OCI-LY7 (cell line): ENCODE results near the gene PLCL2. TPM values are rescaled to one million over a fixed set of nuclear protein-coding genes. Genes with fewer than 3 reads are reported as not detected.
"Not testable (repeated sequence)": the region's sequence is repeated elsewhere in the genome, so short reads cannot be mapped to it uniquely, and the experiment has no call there.

ENCODE experiments used
- BruUV-seq: library from RNA; stranded (reverse); fragments of 400-500 nt; replicated peaks from 2 replicates; lab custom pipeline; 2021; lab: Mats Ljungman, UMichigan
- CTCF ChIA-PET: fragments of 300-600 bp; sonication (Branson Sonifier 250); formaldehyde crosslinking; loops from one replicate; lab custom pipeline; 2022; ENCODE audit warnings: antibody characterized with exemption; ENCODE audit not compliant: unreplicated experiment; lab: Charles Lee
- POLR2A ChIA-PET: fragments of 300-600 bp; sonication (Branson Sonifier 250); formaldehyde crosslinking; loops from one replicate; lab custom pipeline; 2022; ENCODE audit warnings: antibody characterized with exemption; lab: Charles Lee
- DNase-seq: peaks from one replicate; pipeline ENCODE4 v3.0.0-alpha.2; 2015; ENCODE audit warnings: low spot score
- H2AFZ ChIP-seq: fragments of 200-600 bp; sonication (generic), shearing (Covaris generic); 2 replicates; pipeline ENCODE4 v1.6.1; 2014; ENCODE audit warnings: mild to moderate bottlenecking, antibody characterized with exemption, low read length, moderate library complexity
- H3K27ac ChIP-seq: fragments of 200-600 bp; sonication (generic); 2 replicates; pipeline ENCODE4 v1.5.1; 2014; ENCODE audit warnings: mixed run types, low read depth, mild to moderate bottlenecking, moderate library complexity, low read length, inconsistent platforms; ENCODE audit not compliant: poor library complexity, severe bottlenecking
- H3K36me3 ChIP-seq: fragments of 200-600 bp; sonication (generic); 2 replicates; pipeline ENCODE4 v1.6.1; 2014; ENCODE audit warnings: mild to moderate bottlenecking, antibody characterized with exemption, low read length, moderate library complexity, mixed read lengths; ENCODE audit not compliant: insufficient read depth
- H3K4me1 ChIP-seq: fragments of 200-600 bp; sonication (generic); 2 replicates; pipeline ENCODE4 v1.5.1; 2014; ENCODE audit warnings: mild to moderate bottlenecking, low read length; ENCODE audit not compliant: insufficient read depth, poor library complexity, severe bottlenecking
- H3K4me2 ChIP-seq: fragments of 200-600 bp; sonication (generic); 2 replicates; pipeline ENCODE4 v1.6.1; 2014; ENCODE audit warnings: mild to moderate bottlenecking, low read length
- H3K4me3 ChIP-seq: fragments of 200-600 bp; sonication (generic); 2 replicates; pipeline ENCODE4 v1.5.1; 2014; ENCODE audit warnings: mild to moderate bottlenecking, low read depth, low read length; ENCODE audit not compliant: poor library complexity, severe bottlenecking
- H3K79me2 ChIP-seq: fragments of 200-600 bp; sonication (generic); 2 replicates; pipeline ENCODE4 v1.6.1; 2016; ENCODE audit warnings: low read depth, mild to moderate bottlenecking, low read length, moderate library complexity, mixed read lengths; ENCODE audit not compliant: insufficient read depth
- H3K9me2 ChIP-seq: fragments of 200-600 bp; sonication (generic); 2 replicates; pipeline ENCODE4 v1.6.1; 2016; ENCODE audit warnings: mild to moderate bottlenecking, low read length, mixed read lengths; ENCODE audit not compliant: insufficient read depth
- H3K9me3 ChIP-seq: fragments of 200-600 bp; sonication (generic); 2 replicates; pipeline ENCODE4 v1.6.1; 2014; ENCODE audit warnings: mild to moderate bottlenecking, mixed run types, low read length, mixed read lengths
- H4K20me1 ChIP-seq: fragments of 200-600 bp; sonication (generic); 2 replicates; pipeline ENCODE4 v1.6.1; 2014; ENCODE audit warnings: mild to moderate bottlenecking, antibody characterized with exemption, low read length, moderate library complexity, mixed read lengths; ENCODE audit not compliant: insufficient read depth
- EZH2phosphoT487 ChIP-seq: fragments of 200-600 bp; sonication (generic); IDR thresholded peaks from 2 replicates; pipeline ENCODE4 v1.6.1; 2018; ENCODE audit warnings: low read depth, borderline replicate concordance, mild to moderate bottlenecking, mixed run types, antibody characterized with exemption, low read length, moderate library complexity, mixed read lengths
- intact Hi-C: fragments of 100-400 bp; cut with micrococcal nuclease; formaldehyde crosslinking; loops from one replicate; pipeline ENCODE4 v1.10.0; 2022; ENCODE audit not compliant: unreplicated experiment
- total RNA-seq, 2 experiments: library from RNA; depleted of rRNA in 1 of 2; stranded (reverse); fragments of >200 nt in 1 of 2; shearing (Covaris generic) in 1 of 2; gene quantifications; 2 replicates each; pipeline ENCODE4 v1.2.3, GENCODE V29; 2014 to 2022
- TF ChIP-seq, protein P1 (sequence below): fragments of 200-600 bp; sonication (generic); conservative IDR thresholded peaks from 2 replicates; pipeline ENCODE4 v1.5.1; 2014; ENCODE audit warnings: mild to moderate bottlenecking, antibody characterized with exemption, low read length, moderate library complexity, mixed read lengths

Gene PLCL2
- total RNA-seq, 2 experiments from 2014 or later: 34.1 to 41.6 TPM

- ChIA-PET POLR2A (interaction anchor here (0.7 to 0.9 kb wide), 3 partner anchors 11 to 13 kb away, joined by 3 to 7 read pairs (median 4); no protein-coding TSS in a partner anchor), CTCF (no interaction called here)
- H4K20me1 ChIP-seq: 0 out of 2 replicates have a peak, but pooled peaks cover 6% of the 10 kb centered on the region
- no peaks in the 10 kb centered on the region for H3K4me1 ChIP-seq
- no peaks in the 10 kb centered on the region; the same call in 1 of the 2 replicates for H3K36me3 ChIP-seq
- no TSS peak for BruUV-seq
- H2AFZ ChIP-seq: no peak overlapping the region
- no peak overlapping the region for H3K4me3 ChIP-seq
- no peak overlapping the region for H3K4me2 ChIP-seq
- H3K79me2 ChIP-seq: peaks cover 27% of the 10 kb centered on the region; the same call in 1 of the 2 replicates
- TF ChIP-seq EZH2phosphoT487: no peak
- TF ChIP-seq, protein P1, sequence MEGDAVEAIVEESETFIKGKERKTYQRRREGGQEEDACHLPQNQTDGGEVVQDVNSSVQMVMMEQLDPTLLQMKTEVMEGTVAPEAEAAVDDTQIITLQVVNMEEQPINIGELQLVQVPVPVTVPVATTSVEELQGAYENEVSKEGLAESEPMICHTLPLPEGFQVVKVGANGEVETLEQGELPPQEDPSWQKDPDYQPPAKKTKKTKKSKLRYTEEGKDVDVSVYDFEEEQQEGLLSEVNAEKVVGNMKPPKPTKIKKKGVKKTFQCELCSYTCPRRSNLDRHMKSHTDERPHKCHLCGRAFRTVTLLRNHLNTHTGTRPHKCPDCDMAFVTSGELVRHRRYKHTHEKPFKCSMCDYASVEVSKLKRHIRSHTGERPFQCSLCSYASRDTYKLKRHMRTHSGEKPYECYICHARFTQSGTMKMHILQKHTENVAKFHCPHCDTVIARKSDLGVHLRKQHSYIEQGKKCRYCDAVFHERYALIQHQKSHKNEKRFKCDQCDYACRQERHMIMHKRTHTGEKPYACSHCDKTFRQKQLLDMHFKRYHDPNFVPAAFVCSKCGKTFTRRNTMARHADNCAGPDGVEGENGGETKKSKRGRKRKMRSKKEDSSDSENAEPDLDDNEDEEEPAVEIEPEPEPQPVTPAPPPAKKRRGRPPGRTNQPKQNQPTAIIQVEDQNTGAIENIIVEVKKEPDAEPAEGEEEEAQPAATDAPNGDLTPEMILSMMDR: no peak
- no peak for DNase-seq
- intact Hi-C loops: no loop called here
- H3K9me3 ChIP-seq: no peaks in the 10 kb centered on the region
- H3K27ac ChIP-seq: no peak overlapping the region
- H3K9me2 ChIP-seq: no peaks in the 10 kb centered on the region
Measured at GRCh38 chr3:16950282-16950681, 65.5 kb downstream of the PLCL2 start.

- Histone ChIP-seq H3K79me2 (peaks cover 27% of the 10 kb centered on the region; the same call in 1 of the 2 replicates), H2AFZ (no peak overlapping the region), H3K9me2 (no peaks in the 10 kb centered on the region), H3K36me3 (no peaks in the 10 kb centered on the region; the same call in 1 of the 2 replicates), H4K20me1 (0 out of 2 replicates have a peak, but pooled peaks cover 6% of the 10 kb centered on the region), H3K4me2 (no peak overlapping the region), H3K4me3 (no peak overlapping the region), H3K27ac (no peak overlapping the region), H3K9me3 (no peaks in the 10 kb centered on the region), H3K4me1 (no peaks in the 10 kb centered on the region)
- TF ChIP-seq, protein P1: no peak
- TF ChIP-seq EZH2phosphoT487: no peak
- BruUV-seq: no TSS peak
- intact Hi-C loops: no loop called here
- POLR2A ChIA-PET: interaction anchor here (0.9 kb wide), 1 partner anchor 13 kb away, joined by 7 read pairs; no protein-coding TSS in a partner anchor
- no peak for DNase-seq
- CTCF ChIA-PET: no interaction called here
Measured at GRCh38 chr3:16950845-16951244, 66.1 kb downstream of the PLCL2 start.

- H3K9me3 ChIP-seq, H3K36me3 ChIP-seq, H3K4me1 ChIP-seq, CTCF ChIA-PET, BruUV-seq, H3K27ac ChIP-seq, intact Hi-C loops, DNase-seq, H3K4me2 ChIP-seq, H2AFZ ChIP-seq, H3K9me2 ChIP-seq, H3K4me3 ChIP-seq, H4K20me1 ChIP-seq: not testable (repeated sequence)
- POLR2A ChIA-PET: interaction anchor here (0.7 kb wide), 2 partner anchors 14 to 36 kb away, joined by 3 read pairs; no protein-coding TSS in a partner anchor
- peaks cover 23% of the 10 kb centered on the region; the same call in 1 of the 2 replicates for H3K79me2 ChIP-seq
Measured at GRCh38 chr3:16957852-16958251, 73.1 kb downstream of the PLCL2 start.
